Vagina (tissue), 2 donors: ENCODE measurements around the gene CLIP3.

Experiments
- POLR2A ChIP-seq, 2 donors: fragments of 450-650 bp; IDR thresholded peaks; one replicate each; pipeline ENCODE4 v1.6.1; 2017; ENCODE audit warnings: antibody characterized with exemption in 2 of 2, mild to moderate bottlenecking in 2 of 2, moderate library complexity in 2 of 2
- POLR2AphosphoS5 ChIP-seq, 2 donors: sonication (generic); formaldehyde crosslinking; IDR thresholded peaks; one replicate each; pipeline ENCODE4 v1.9.0; 2017; ENCODE audit warnings: antibody characterized with exemption in 2 of 2, mild to moderate bottlenecking in 2 of 2, low read depth in 1 of 2; ENCODE audit not compliant: insufficient read depth in 1 of 2
- TF ChIP-seq, protein P1 (sequence below), 3 experiments: fragments of 450-650 bp in 2 of 3; fragments of 200-600 bp in 1 of 3; sonication (generic) in 1 of 3; IDR thresholded peaks; one replicate each; pipeline ENCODE4 v1.5.1; 2017 to 2019; ENCODE audit warnings: antibody characterized with exemption in 3 of 3, mild to moderate bottlenecking in 2 of 3, moderate library complexity in 2 of 3

DNA sequence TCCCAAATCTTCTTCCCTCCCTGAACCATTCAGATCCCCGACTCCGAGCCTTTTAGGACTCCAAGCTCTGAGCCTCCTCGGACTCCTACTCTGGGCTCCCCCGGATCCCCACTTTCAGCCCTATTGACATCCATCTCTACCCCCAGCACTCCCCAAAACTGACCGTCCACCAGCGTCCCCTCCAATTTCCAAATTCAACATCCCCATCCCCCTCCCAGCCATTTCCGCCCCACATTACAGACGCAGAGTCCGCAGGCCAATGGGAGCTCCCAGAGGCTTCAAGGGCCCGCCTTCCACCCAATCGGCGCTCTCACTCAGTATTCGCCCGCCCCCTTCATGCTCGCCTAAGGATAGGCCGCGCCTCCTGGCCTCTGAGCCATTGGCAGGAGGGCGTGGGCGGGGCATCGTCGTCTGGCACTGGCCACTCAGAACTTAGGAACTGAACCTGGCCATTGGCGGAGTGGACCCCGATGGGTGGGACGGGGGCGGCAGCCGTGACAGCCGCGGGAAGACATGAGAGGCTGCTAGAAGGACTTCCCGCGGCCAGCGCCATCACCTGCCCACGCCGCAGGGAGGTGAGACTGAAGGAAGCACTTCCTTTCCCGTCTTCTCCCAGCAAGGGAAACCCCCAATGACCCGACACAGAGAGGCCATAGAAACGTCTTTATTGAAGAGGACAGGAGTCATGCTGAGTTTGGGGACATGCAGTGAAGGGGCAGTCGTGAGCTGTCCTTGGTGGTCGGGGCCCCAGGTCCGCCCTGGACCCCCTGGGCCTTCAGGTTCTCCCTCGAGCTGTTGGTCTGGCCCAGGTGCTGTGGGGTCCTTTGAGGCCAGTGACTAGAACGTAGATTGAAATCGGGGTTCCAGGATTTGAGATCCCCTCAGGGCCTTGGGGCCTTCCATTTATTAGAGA is 18.4 kb downstream of the CLIP3 start, which contains the start of gene ALKBH6:
- TF ChIP-seq, protein P1, sequence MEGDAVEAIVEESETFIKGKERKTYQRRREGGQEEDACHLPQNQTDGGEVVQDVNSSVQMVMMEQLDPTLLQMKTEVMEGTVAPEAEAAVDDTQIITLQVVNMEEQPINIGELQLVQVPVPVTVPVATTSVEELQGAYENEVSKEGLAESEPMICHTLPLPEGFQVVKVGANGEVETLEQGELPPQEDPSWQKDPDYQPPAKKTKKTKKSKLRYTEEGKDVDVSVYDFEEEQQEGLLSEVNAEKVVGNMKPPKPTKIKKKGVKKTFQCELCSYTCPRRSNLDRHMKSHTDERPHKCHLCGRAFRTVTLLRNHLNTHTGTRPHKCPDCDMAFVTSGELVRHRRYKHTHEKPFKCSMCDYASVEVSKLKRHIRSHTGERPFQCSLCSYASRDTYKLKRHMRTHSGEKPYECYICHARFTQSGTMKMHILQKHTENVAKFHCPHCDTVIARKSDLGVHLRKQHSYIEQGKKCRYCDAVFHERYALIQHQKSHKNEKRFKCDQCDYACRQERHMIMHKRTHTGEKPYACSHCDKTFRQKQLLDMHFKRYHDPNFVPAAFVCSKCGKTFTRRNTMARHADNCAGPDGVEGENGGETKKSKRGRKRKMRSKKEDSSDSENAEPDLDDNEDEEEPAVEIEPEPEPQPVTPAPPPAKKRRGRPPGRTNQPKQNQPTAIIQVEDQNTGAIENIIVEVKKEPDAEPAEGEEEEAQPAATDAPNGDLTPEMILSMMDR (IDR thresholded peaks at IDR 0.05): no peak
- TF ChIP-seq POLR2AphosphoS5 (IDR thresholded peaks at IDR 0.05; ENCODE audit: insufficient read depth in 1 of 2, low read depth in 1 of 2) (peak; percentile 82 to 94), POLR2A (IDR thresholded peaks at IDR 0.05) (no peak)
